ENCODE data around the gene SLC46A2.

Gene SLC46A2

DNA sequence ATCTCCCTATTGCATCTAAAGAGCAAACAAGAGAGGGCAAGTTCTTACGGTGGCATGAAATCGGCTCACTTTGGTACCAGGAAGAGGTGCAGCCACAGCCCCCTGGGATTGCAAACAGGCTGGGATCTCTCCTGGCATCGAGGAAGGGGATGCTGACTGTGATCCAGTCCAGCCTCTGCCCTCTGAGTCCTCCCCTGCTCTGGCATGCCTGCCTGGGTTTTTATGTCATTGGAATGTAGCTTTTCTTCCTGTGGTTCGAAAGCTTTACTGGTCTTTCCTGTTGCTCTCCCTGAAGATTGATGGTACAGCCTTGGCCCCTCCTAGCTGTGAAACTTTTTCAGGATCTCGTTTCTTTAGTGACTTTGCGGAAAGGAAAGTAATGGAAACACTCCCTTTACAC, 6.6 kb downstream of the SLC46A2 start:
- no peak overlapping the region for H3K9ac ChIP-seq (ENCODE audit: low read length)
- H3K4me3 ChIP-seq (ENCODE audit: low read length) = no peak overlapping the region
- no peaks in the 10 kb centered on the region for H3K36me3 ChIP-seq (ENCODE audit: control insufficient read depth, insufficient read depth, low read length)
- H3K27me3 ChIP-seq (ENCODE audit: control insufficient read depth, insufficient read depth, low read length) = peaks cover under 1% of the 10 kb centered on the region
- H3K4me1 ChIP-seq (ENCODE audit: control insufficient read depth, insufficient read depth, low read length) = no peaks in the 10 kb centered on the region
- no peaks in the 10 kb centered on the region for H3K9me3 ChIP-seq (ENCODE audit: control insufficient read depth, low read length)

- Histone ChIP-seq H3K9ac (ENCODE audit: low read length) (no peak overlapping the region), H3K4me3 (ENCODE audit: low read length) (no peak overlapping the region), H3K9me3 (ENCODE audit: control insufficient read depth, low read length) (no peaks in the 10 kb centered on the region), H3K27me3 (ENCODE audit: control insufficient read depth, insufficient read depth, low read length) (no peaks in the 10 kb centered on the region), H3K4me1 (ENCODE audit: control insufficient read depth, insufficient read depth, low read length) (no peaks in the 10 kb centered on the region), H3K36me3 (ENCODE audit: control insufficient read depth, insufficient read depth, low read length) (no peaks in the 10 kb centered on the region)
Measured at GRCh38 chr9:112881331-112881730, 9.3 kb downstream of the SLC46A2 start.

- Histone ChIP-seq H3K27me3 (ENCODE audit: control insufficient read depth, insufficient read depth, low read length) (no peaks in the 10 kb centered on the region), H3K9me3 (ENCODE audit: control insufficient read depth, low read length) (no peaks in the 10 kb centered on the region), H3K36me3 (ENCODE audit: control insufficient read depth, insufficient read depth, low read length) (no peaks in the 10 kb centered on the region), H3K4me3 (ENCODE audit: low read length) (no peak overlapping the region), H3K4me1 (ENCODE audit: control insufficient read depth, insufficient read depth, low read length) (no peaks in the 10 kb centered on the region), H3K9ac (ENCODE audit: low read length) (no peak overlapping the region)
Measured at GRCh38 chr9:112880650-112881049, 10.0 kb downstream of the SLC46A2 start.

DNA sequence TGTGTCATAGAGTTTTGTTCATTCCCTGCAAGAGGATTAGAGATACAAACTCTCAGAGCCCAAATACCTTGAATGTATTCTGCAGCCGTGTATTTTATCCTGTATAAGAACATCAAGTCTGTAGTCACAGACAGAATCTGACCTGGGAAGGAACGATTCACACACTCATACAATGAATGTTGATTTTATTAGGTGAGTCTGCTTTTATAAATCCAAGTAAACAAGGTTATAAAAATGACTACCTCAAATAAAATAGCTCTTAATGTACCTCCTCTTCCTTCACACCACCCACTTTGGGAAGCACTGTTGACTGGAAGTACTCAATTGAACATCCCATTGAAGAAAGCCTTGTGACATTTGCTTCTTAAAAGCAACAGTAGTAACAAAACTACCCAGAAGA, 11.9 kb downstream of the SLC46A2 start:
- no peaks in the 10 kb centered on the region for H3K4me1 ChIP-seq (ENCODE audit: control insufficient read depth, insufficient read depth, low read length)
- no peak overlapping the region for H3K9ac ChIP-seq (ENCODE audit: low read length)
- H3K4me3 ChIP-seq (ENCODE audit: low read length) = no peak overlapping the region
- H3K9me3 ChIP-seq (ENCODE audit: control insufficient read depth, low read length) = no peaks in the 10 kb centered on the region
- H3K36me3 ChIP-seq (ENCODE audit: control insufficient read depth, insufficient read depth, low read length) = no peaks in the 10 kb centered on the region
- no peaks in the 10 kb centered on the region for H3K27me3 ChIP-seq (ENCODE audit: control insufficient read depth, insufficient read depth, low read length)

- H3K27me3 ChIP-seq (ENCODE audit: control insufficient read depth, insufficient read depth, low read length) = no peaks in the 10 kb centered on the region
- no peaks in the 10 kb centered on the region for H3K9me3 ChIP-seq (ENCODE audit: control insufficient read depth, low read length)
- no peak overlapping the region for H3K4me3 ChIP-seq (ENCODE audit: low read length)
- no peaks in the 10 kb centered on the region for H3K4me1 ChIP-seq (ENCODE audit: control insufficient read depth, insufficient read depth, low read length)
- H3K36me3 ChIP-seq (ENCODE audit: control insufficient read depth, insufficient read depth, low read length) = no peaks in the 10 kb centered on the region
- H3K9ac ChIP-seq (ENCODE audit: low read length) = no peak overlapping the region
Measured at GRCh38 chr9:112873773-112874405, 16.8 kb downstream of the SLC46A2 start.

- Histone ChIP-seq H3K9ac (ENCODE audit: low read length) (no peak overlapping the region), H3K36me3 (ENCODE audit: control insufficient read depth, insufficient read depth, low read length) (no peaks in the 10 kb centered on the region), H3K4me1 (ENCODE audit: control insufficient read depth, insufficient read depth, low read length) (no peaks in the 10 kb centered on the region), H3K27me3 (ENCODE audit: control insufficient read depth, insufficient read depth, low read length) (no peaks in the 10 kb centered on the region), H3K4me3 (ENCODE audit: low read length) (no peak overlapping the region), H3K9me3 (ENCODE audit: control insufficient read depth, low read length) (no peaks in the 10 kb centered on the region)
Measured at GRCh38 chr9:112872019-112872418, 18.7 kb downstream of the SLC46A2 start.

GRCh38 chr9:112870556-112870955, 20.1 kb downstream of the SLC46A2 start:
- no peaks in the 10 kb centered on the region for H3K9me3 ChIP-seq (ENCODE audit: control insufficient read depth, low read length)
- no peak overlapping the region for H3K4me3 ChIP-seq (ENCODE audit: low read length)
- no peaks in the 10 kb centered on the region for H3K4me1 ChIP-seq (ENCODE audit: control insufficient read depth, insufficient read depth, low read length)
- no peak overlapping the region for H3K9ac ChIP-seq (ENCODE audit: low read length)
- no peaks in the 10 kb centered on the region for H3K36me3 ChIP-seq (ENCODE audit: control insufficient read depth, insufficient read depth, low read length)
- no peaks in the 10 kb centered on the region for H3K27me3 ChIP-seq (ENCODE audit: control insufficient read depth, insufficient read depth, low read length)

- Histone ChIP-seq H3K4me1 (ENCODE audit: control insufficient read depth, insufficient read depth, low read length) (no peaks in the 10 kb centered on the region), H3K9me3 (ENCODE audit: control insufficient read depth, low read length) (no peaks in the 10 kb centered on the region), H3K9ac (ENCODE audit: low read length) (no peak overlapping the region), H3K4me3 (ENCODE audit: low read length) (no peak overlapping the region), H3K36me3 (ENCODE audit: control insufficient read depth, insufficient read depth, low read length) (no peaks in the 10 kb centered on the region), H3K27me3 (ENCODE audit: control insufficient read depth, insufficient read depth, low read length) (no peaks in the 10 kb centered on the region)
Measured at GRCh38 chr9:112869917-112870316, 20.8 kb downstream of the SLC46A2 start.

- Histone ChIP-seq H3K36me3 (ENCODE audit: control insufficient read depth, insufficient read depth, low read length) (no peaks in the 10 kb centered on the region), H3K4me1 (ENCODE audit: control insufficient read depth, insufficient read depth, low read length) (no peaks in the 10 kb centered on the region), H3K9ac (ENCODE audit: low read length) (no peak overlapping the region), H3K9me3 (ENCODE audit: control insufficient read depth, low read length) (no peaks in the 10 kb centered on the region), H3K27me3 (ENCODE audit: control insufficient read depth, insufficient read depth, low read length) (no peaks in the 10 kb centered on the region), H3K4me3 (ENCODE audit: low read length) (no peak overlapping the region)
Measured at GRCh38 chr9:112869041-112869529, 21.6 kb downstream of the SLC46A2 start.

- Histone ChIP-seq H3K4me3 (ENCODE audit: low read length) (no peak overlapping the region), H3K27me3 (ENCODE audit: control insufficient read depth, insufficient read depth, low read length) (no peaks in the 10 kb centered on the region), H3K9me3 (ENCODE audit: control insufficient read depth, low read length) (no peaks in the 10 kb centered on the region), H3K4me1 (ENCODE audit: control insufficient read depth, insufficient read depth, low read length) (no peaks in the 10 kb centered on the region), H3K36me3 (ENCODE audit: control insufficient read depth, insufficient read depth, low read length) (no peaks in the 10 kb centered on the region), H3K9ac (ENCODE audit: low read length) (no peak overlapping the region)
Measured at GRCh38 chr9:112868461-112868860, 22.2 kb downstream of the SLC46A2 start.

- Histone ChIP-seq H3K36me3 (ENCODE audit: control insufficient read depth, insufficient read depth, low read length) (no peaks in the 10 kb centered on the region), H3K4me1 (ENCODE audit: control insufficient read depth, insufficient read depth, low read length) (no peaks in the 10 kb centered on the region), H3K9ac (ENCODE audit: low read length) (no peak overlapping the region), H3K4me3 (ENCODE audit: low read length) (no peak overlapping the region), H3K27me3 (ENCODE audit: control insufficient read depth, insufficient read depth, low read length) (no peaks in the 10 kb centered on the region), H3K9me3 (ENCODE audit: control insufficient read depth, low read length) (no peaks in the 10 kb centered on the region)
Measured at GRCh38 chr9:112867275-112867991, 23.2 kb downstream of the SLC46A2 start.

DNA sequence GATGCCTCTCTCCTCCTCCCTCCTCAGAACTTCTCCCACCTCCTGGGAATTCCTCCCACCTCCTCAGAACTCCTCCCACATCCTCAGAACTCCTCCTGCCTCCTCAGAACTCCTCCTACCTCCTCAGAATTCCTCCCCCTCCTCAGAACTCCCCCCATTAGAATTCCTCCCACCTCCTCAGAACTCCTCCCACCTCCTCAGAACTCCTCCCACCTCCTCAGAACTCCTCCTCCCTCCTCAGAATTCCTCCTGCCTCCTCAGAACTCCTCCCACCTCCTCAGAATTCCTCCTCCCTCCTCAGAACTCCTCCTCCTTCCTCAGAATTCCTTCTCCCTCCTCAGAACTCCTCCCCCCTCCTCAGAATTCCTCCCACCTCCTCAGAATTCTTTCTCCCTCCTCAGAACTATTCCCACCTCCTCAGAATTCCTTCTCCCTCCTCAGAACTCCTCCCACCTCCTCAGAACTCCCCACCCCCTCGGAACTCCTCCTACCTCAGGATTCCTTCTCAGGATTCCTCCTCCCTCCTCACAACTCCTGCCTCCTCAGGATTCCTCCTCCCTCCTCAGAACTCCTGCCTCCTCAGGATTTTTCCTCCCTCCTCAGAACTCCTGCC, 23.9 kb downstream of the SLC46A2 start:
- H3K9me3 ChIP-seq (ENCODE audit: control insufficient read depth, low read length) = no peaks in the 10 kb centered on the region
- H3K9ac ChIP-seq (ENCODE audit: low read length) = no peak overlapping the region

More for the DNA sequence above, 23.9 kb downstream of the SLC46A2 start:
- no peaks in the 10 kb centered on the region for H3K27me3 ChIP-seq (ENCODE audit: control insufficient read depth, insufficient read depth, low read length)
- H3K36me3 ChIP-seq (ENCODE audit: control insufficient read depth, insufficient read depth, low read length) = no peaks in the 10 kb centered on the region
- no peak overlapping the region for H3K4me3 ChIP-seq (ENCODE audit: low read length)
- no peaks in the 10 kb centered on the region for H3K4me1 ChIP-seq (ENCODE audit: control insufficient read depth, insufficient read depth, low read length)
